Hematopoietic multipotent progenitor cell (in vitro differentiated cells): ENCODE results near the gene HBB. TPM values are rescaled to one million over a fixed set of nuclear protein-coding genes. Genes with fewer than 3 reads are reported as not detected.
A peak's percentile ranks its signal among the peaks of the same experiment; 100 is the strongest.
"Not testable (repeated sequence)": the region's sequence is repeated elsewhere in the genome, so short reads cannot be mapped to it uniquely, and the experiment has no call there.

Experiments used
- DNase-seq, 3 donors: peaks; one replicate each; pipeline ENCODE4 v3.0.0-alpha.2; 2011 to 2015; ENCODE audit warnings: low read depth in 2 of 3, low spot score in 2 of 3
- total RNA-seq: library from RNA; depleted of rRNA; stranded (reverse); fragments of >200 nt; gene quantifications from one replicate; pipeline ENCODE4 v1.2.3, GENCODE V29; 2012

The HBB gene
- 708 TPM for total RNA-seq

GRCh38 chr11:5226732-5227310 is at the start of gene HBB:
TSS of gene HBB (minus strand) at chr11:5227071. CDS start at chr11:5227021, 50 bp downstream.
- DNase-seq: no peak

GRCh38 chr11:5275369-5276110 is 48.7 kb upstream of the HBB start:
- peak in 2 of 3 donors; percentile 51 to 76 for DNase-seq

- DNase-seq: no peak
Measured at GRCh38 chr11:5274395-5274794, 47.5 kb upstream of the HBB start.

- no peak for DNase-seq
Measured at GRCh38 chr11:5272395-5273017, 45.6 kb upstream of the HBB start.

GRCh38 chr11:5269715-5270147 is 42.9 kb upstream of the HBB start, which contains the start of gene HBE1:
TSS of gene HBE1 (minus strand) at chr11:5269945. CDS start at chr11:5269890, 55 bp downstream.
- DNase-seq: no peak

- DNase-seq: no peak
Measured at GRCh38 chr11:5267033-5267563, 40.2 kb upstream of the HBB start.

- no peak for DNase-seq
Measured at GRCh38 chr11:5266609-5267008, 39.7 kb upstream of the HBB start.

- DNase-seq: no peak
Measured at GRCh38 chr11:5265832-5266231, 39.0 kb upstream of the HBB start.

GRCh38 chr11:5258543-5259262 is 31.8 kb upstream of the HBB start:
- no peak for DNase-seq

- no peak for DNase-seq
Measured at GRCh38 chr11:5257296-5257695, 30.4 kb upstream of the HBB start.

- not testable (repeated sequence) for DNase-seq
Measured at GRCh38 chr11:5254646-5255413, 28.0 kb upstream of the HBB start, which contains the start of gene HBG2. TSS of gene HBG2 (minus strand) at chr11:5254781. CDS start at chr11:5254728, 53 bp downstream.

- DNase-seq: not testable (repeated sequence)
Measured at GRCh38 chr11:5254023-5254422, 27.2 kb upstream of the HBB start.

- not testable (repeated sequence) for DNase-seq
Measured at GRCh38 chr11:5253440-5253839, 26.6 kb upstream of the HBB start.

- no peak for DNase-seq
Measured at GRCh38 chr11:5252919-5253265, 26.0 kb upstream of the HBB start.

- DNase-seq: no peak
Measured at GRCh38 chr11:5252192-5252918, 25.5 kb upstream of the HBB start.

- no peak for DNase-seq
Measured at GRCh38 chr11:5251746-5252145, 24.9 kb upstream of the HBB start.

- DNase-seq: no peak
Measured at GRCh38 chr11:5250543-5251204, 23.8 kb upstream of the HBB start.

GRCh38 chr11:5249807-5250396 is 23.0 kb upstream of the HBB start, which contains the start of gene HBG1:
TSS of gene HBG1 (minus strand) at chr11:5249857. CDS start at chr11:5249804, 53 bp downstream.
- not testable (repeated sequence) for DNase-seq
